Measurements from ENCODE around the gene ACOT7.

Gene ACOT7

GRCh38 chr1:6424000-6424565 is 30.5 kb upstream of the ACOT7 start:
- DNase-seq: no peak

DNA sequence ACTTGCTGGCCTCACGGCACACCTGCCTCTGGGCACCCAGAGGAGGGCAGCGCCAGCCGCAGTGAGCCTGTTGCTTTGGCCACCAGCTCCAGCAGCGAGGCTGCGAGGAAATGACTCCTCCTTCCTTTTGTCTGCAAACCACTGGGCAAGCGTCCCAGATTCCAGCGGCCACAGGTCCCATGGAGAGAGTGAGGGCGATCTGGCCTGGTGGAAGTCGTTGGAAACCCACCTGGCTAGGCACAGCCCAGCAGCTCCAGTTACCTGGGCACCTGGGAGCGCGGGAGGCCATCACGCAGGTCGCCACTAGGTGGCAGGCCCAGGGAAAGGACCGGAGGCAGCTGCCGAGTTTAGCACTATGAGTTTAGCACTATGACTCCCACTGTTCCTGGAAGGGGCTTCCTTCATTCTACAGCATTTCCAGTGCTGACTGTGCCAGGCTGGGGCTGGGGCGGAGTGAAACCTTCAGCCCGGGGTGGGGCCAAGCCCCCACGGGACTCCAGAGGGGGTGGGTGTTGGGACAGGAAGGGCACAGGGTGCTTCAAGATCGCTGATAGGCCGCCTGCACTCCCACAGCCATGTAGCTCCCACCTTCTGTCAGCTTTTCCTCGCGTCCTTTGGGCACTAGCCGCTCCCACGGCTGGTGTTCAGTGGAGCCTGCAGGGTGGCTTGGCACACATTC is 29.9 kb upstream of the ACOT7 start:
- no peak for DNase-seq

DNA sequence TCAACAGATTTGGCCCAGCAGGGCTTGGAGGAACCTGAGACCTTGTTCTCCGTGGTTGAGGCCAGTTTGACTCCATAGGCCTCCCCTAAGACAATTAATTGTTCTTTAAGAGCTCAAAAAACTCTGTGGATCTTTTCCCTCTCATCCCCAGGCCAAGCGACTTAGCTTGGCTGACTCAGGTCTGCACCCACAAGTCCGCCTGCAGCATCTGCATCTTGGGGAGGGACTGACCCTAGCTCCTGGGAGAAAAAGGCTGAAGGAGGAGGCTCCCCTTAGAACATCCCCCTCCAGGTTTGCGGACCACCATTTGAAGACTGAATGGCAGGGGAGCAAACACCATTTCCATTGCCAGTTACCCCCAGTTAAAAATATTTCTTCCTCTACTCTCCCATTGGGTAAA is 27.7 kb upstream of the ACOT7 start:
- no peak for DNase-seq

GRCh38 chr1:6420454-6421042 is 27.0 kb upstream of the ACOT7 start:
- DNase-seq: no peak

DNA sequence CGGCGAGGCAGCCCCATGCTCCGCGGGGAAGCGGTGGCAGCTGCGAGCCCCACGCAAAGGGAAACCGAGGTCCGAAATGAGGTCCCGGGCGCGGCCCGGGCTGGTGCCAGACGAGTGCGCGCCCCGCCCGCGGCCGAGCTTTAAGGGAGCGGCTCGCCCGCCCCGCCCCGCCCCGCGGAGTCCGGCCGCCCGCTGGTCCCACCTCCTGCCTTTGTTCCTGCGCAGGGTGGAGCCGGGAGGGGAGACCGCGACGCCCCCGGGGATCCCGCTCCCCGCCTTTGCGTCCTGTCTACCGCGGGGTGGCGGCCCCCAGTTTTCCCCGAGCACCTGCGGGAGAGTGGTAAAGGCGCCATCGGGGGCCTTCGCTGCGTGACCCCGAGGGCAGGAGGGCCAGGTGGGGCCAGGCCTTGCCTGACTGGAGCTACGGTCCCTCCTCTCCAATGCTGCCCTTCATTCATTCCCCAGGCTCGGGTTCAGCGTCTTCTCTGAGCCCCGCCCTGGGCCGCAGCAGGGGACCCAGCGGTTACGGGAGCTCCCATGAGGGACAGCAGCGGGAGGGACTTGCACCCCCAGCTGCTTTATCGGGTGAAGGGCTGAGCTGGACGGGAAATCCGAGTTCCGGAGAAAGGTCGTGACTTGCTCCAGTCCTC is 26.4 kb upstream of the ACOT7 start, which contains the start of gene HES2:
HES2 (minus strand) TSS at position 116 of the 650 bp plus-strand sequence; CDS start at position 17, 99 bp downstream.
- no peak for DNase-seq

DNA sequence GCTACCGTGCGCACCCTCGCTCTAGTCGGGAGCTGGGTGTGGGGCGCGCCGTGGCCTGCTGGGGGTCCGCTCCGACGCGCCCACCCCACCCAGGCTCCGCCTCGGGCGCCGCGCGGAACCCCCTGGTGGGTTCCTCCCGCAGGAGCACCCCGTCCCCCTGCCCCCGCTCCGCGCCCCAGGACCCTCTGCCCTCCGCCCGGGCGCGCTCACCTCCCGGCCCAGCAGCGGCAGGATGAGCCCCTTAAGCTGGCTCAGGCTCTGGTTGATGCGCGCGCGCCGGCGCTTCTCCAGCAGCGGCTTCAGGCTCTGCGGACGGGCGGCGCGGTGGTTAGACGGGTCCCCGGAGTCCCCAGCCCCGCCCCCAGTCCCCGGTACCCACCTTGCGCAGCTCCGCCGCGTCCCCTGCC is 25.8 kb upstream of the ACOT7 start:
- DNase-seq: no peak

DNA sequence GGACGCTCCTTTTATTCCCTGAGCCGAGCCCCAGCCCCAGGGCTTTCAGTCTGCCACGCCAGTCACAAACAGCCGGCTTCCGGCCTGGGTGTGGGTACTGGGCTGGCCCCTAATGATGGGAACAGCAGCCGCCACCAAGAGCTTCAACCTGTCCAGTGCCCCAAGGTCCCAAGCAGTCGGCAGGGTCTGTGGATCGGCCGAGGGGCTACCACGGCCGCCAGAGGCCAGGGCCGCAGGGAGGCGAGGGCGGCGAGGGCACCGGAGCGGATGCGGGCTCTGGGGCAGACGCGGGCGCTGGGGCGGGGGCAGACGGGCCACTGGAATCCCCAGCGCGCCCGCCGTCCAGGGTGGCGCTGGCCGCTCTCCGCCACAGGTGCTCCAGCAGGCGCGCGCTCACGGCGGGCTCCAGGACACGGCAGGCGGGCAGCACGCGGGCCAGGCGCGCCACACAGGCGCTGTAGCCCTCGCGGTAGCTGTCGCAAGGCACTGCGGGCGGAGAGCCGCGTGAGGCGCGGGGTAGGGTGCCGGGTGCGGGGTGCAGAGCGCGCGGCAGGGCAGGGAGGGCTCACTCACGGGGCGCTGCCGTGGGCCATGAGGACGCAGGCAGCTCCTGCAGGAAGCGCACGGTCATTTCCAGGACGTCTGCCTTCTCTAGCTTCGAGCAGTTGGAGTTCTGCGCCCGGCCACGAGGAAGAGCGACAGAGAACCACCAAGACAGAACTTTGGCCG is 25.3 kb upstream of the ACOT7 start:
- no peak for DNase-seq

- no peak for DNase-seq
Observed at GRCh38 chr1:6417961-6418667, 24.5 kb upstream of the ACOT7 start.

GRCh38 chr1:6416906-6417305 is 23.3 kb upstream of the ACOT7 start:
- no peak for DNase-seq

DNA sequence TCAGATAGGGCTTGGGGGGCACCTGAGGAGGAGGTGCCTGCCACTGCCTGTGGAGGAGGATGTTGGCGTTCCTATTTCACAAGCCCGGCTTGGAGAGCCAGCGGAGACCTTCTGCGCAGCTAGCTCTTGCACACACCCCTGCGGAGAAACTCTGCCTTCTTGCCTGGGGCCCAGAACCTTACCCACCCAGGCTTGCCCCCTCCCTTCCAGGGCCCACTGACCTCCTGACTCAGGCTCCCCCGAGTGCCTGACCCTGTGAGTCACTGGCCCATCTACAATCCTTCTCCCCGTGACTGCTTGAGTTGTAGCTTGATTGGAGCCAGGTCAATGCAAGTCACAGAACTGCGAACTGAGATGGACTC is 22.7 kb upstream of the ACOT7 start:
- DNase-seq: no peak

DNA sequence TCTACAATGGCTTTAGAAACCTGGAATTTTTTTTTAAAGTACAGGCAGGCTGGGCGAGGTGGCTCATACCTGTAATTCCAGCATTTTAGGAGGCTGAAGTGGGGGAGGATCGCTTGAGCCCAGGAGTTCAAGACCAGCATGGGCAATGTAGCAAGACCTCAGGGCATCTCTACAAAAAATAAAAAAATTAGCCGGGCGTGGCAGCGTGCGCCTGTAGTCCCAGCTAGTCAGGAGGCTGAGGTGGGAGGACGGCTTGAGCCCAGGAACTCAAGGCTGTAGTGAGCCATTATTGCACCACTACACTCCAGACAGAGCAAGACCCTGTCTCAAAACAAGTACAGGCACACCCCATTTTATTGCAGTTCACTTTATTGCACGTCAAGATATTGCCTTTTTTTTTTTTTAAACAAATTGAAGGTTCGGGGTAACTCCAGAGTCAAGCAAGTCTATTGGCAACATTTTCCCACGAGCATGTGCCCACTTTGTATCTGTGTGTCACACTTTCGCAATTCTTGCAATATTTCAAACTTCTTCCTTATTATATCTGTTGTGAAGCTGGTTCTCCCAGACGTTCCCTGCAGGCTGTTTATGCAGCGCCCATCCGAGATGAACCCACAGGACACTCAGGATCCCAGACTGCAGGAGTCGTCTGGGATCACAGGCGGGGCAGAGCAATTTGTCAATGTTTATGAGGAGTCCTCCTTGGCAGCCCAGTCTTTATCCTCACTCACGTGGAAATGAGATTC is 21.5 kb upstream of the ACOT7 start:
- DNase-seq: no peak

DNA sequence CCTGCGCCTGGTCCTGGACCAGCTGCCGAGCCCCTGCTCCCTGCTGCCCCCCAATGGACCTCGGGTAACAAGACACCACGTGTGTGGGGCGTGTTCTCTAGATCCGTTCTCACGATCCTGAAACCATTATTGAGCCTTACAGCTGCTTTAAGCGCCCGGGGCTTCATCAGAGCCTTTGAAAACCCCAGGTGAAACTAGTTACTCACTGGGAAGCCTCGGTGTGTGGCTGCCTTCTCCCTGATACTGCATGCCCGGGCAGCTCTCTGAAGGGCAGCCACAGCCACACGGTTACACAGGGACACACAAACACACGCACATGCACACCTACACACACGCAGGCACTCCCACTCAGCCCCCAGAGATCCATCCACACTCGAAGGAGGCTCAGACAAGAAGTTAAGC is 20.9 kb upstream of the ACOT7 start:
- DNase-seq: no peak

DNA sequence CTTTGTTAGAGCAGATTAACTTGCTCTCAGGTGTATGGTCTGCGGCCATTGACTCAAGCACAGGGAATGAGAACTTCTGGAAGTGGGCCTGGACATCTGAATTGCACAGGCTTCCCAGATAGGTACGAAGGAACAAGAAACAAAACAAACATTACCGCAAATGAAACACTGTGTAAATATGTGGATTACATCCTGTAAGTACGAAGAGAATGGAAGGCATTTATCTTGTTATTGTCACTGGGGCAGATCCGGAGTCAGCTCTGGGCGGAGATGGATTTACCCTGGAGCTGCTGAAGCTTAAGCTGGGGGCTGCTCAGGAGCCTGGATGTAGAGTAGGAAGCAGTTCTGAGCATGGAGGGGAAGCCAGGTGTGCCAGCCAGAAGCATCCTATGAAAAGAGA is 19.3 kb upstream of the ACOT7 start:
- no peak for DNase-seq

DNA sequence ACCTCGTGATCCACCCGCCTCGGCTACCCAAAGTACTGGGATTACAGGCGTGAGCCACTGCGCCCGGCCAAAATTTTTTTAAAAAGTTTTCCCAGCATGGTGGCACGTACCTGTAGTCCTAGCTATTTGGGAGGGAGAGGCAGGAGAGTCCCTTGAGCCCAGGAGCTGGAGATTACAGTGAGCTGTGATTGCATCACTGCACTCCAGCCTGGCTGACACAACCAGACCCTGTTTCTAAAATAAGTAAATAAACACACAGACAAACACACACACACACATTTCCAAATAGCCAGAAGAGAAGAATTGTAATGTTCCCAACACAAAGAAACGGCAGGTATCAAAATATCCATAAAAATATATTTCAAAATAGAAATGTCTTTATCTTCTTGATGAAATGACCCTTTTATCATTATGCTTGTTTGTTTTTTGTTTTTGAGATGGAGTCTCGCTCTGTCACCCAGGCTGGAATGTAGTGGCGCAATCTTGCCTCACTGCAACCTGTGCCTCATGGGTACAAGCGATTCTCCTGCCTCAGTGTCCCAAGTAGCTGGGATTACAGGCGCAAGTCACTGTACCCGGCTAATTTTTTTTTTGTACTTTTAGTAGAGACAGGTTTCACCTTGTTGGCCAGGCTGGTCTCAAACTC is 16.8 kb upstream of the ACOT7 start:
- DNase-seq: no peak

- DNase-seq: no peak
Observed at GRCh38 chr1:6409733-6410132, 16.2 kb upstream of the ACOT7 start.

- DNase-seq: no peak
Observed at GRCh38 chr1:6409053-6409452, 15.5 kb upstream of the ACOT7 start.

GRCh38 chr1:6408023-6408422 is 14.5 kb upstream of the ACOT7 start:
- DNase-seq: no peak

GRCh38 chr1:6401673-6402072 is 8.1 kb upstream of the ACOT7 start:
- no peak for DNase-seq

DNA sequence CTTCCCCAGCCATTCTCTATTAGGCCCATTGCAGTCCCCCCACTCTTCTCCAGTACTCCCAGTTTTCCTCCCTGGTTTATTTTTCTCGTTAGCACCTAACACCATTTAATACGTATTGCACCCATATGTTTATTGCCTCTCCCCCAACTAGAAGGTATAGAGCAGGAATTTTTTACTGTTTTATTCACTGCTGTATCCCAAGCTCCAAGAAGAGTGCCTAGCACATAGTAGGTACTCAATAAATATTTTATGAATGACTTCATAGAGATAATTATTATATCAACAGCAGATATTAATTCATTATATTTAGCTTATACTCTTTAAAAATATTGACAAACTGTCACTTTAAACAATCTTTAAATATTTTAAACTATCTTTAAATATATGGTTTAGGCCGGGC is 5.7 kb upstream of the ACOT7 start:
- no peak for DNase-seq

GRCh38 chr1:6397844-6398441 is 4.4 kb upstream of the ACOT7 start:
- DNase-seq: no peak

GRCh38 chr1:6396998-6397397 is 3.4 kb upstream of the ACOT7 start:
- no peak for DNase-seq
